Left lung (tissue), 10 donors: ENCODE measurements around the gene CCSER2. TPM values are rescaled to one million over a fixed set of nuclear protein-coding genes. Genes with fewer than 3 reads are reported as not detected.
A peak's percentile ranks its signal among the peaks of the same experiment; 100 is the strongest.

Source experiments
- ATAC-seq: fragments of 200-7000 bp; cut with Tn5 transposase; one replicate; pipeline ENCODE4 v1.9.1; 2020; ENCODE audit warnings: moderate library complexity
- DNase-seq, 4 donors: peaks; one replicate each; pipeline ENCODE4 v3.0.0-alpha.2; 2013 to 2020
- H3K27ac ChIP-seq, 2 donors: fragments of 200-600 bp; sonication (generic) in 1 of 2; one replicate each; pipeline versions ENCODE4 v1.5.0 to v1.8.0; 2020 to 2021
- H3K27me3 ChIP-seq, 2 donors: fragments of 200-600 bp; sonication (generic) in 1 of 2; one replicate each; pipeline versions ENCODE4 v1.5.0 to v1.8.0; 2020 to 2021
- H3K36me3 ChIP-seq, 2 donors: fragments of 200-600 bp; sonication (generic) in 1 of 2; one replicate each; pipeline versions ENCODE4 v1.5.0 to v1.8.0; 2020 to 2021
- H3K4me1 ChIP-seq, 2 donors: fragments of 200-600 bp; one replicate each; pipeline ENCODE4 v1.8.0; 2021
- H3K4me3 ChIP-seq, 2 donors: fragments of 200-600 bp; sonication (generic) in 1 of 2; one replicate each; pipeline versions ENCODE4 v1.5.0 to v1.8.0; 2020 to 2021; ENCODE audit warnings: mild to moderate bottlenecking in 1 of 2
- H3K9me3 ChIP-seq, 2 donors: fragments of 200-600 bp; sonication (generic) in 1 of 2; one replicate each; pipeline versions ENCODE4 v1.5.0 to v1.8.0; 2020 to 2021
- CTCF ChIP-seq, 2 donors: fragments of 200-600 bp; sonication (generic) in 1 of 2; IDR thresholded peaks; one replicate each; pipeline versions ENCODE4 v1.5.0 to v1.8.0; 2021; ENCODE audit warnings: antibody characterized with exemption in 2 of 2
- intact Hi-C, 2 donors: fragments of 100-400 bp; cut with DNase I; formaldehyde crosslinking; loops; one replicate each; pipeline versions ENCODE4 v1.11.2 to v1.14.2; 2022
- polyA plus RNA-seq, 6 donors: library from polyadenylated mRNA; unstranded; fragments of 120-200 nt; gene quantifications; one replicate each; pipeline ENCODE4 v1.2.1, GENCODE V29; 2013; ENCODE audit not compliant: insufficient read length in 6 of 6
- total RNA-seq, 2 donors: library from RNA; stranded (reverse); fragmentation: NEBNext Ultra II Directional; extraction: Animal tissue kit (Norgen Biotek cat#: 25700); gene quantifications; one replicate each; pipeline ENCODE4 v1.2.1, GENCODE V29; 2021
- donor health status: DM: no; HTN: yes; CAD: no.
- donor health status: DM: no; HTN: no; CAD: no.

CCSER2 gene
- total and polyA plus RNA-seq, 8 donors: 32.7 to 65.5 (median 37.9) TPM

- no peak for TF ChIP-seq CTCF (IDR thresholded peaks at IDR 0.05)
- Histone ChIP-seq H3K4me3 (no peak overlapping the region), H3K9me3 (no peaks in the 10 kb centered on the region), H3K27ac (no peak overlapping the region), H3K36me3 (peaks cover 0 to 12% of the 10 kb centered on the region in 2 donors), H3K4me1 (peaks cover 0 to 3% of the 10 kb centered on the region in 2 donors), H3K27me3 (no peaks in the 10 kb centered on the region)
- intact Hi-C loops: loop anchor here in 1 of 2 donors (10.0 kb wide), 1 partner anchor 105 kb away; no protein-coding TSS in a partner anchor
- DNase-seq (no peak), ATAC-seq (no peak)
Measured at GRCh38 chr10:84370283-84370682, 41.9 kb downstream of the CCSER2 start.

GRCh38 chr10:84371944-84372343, 43.6 kb downstream of the CCSER2 start:
- DNase-seq (no peak), ATAC-seq (no peak)
- Histone ChIP-seq H3K36me3 (peaks cover 0 to 12% of the 10 kb centered on the region in 2 donors), H3K27me3 (no peaks in the 10 kb centered on the region), H3K27ac (no peak overlapping the region), H3K4me1 (no peaks in the 10 kb centered on the region), H3K9me3 (no peaks in the 10 kb centered on the region), H3K4me3 (no peak overlapping the region)
- intact Hi-C loops: loop anchor here in 1 of 2 donors (10.0 kb wide), 1 partner anchor 107 kb away; no protein-coding TSS in a partner anchor
- no peak for TF ChIP-seq CTCF (IDR thresholded peaks at IDR 0.05)

- Histone ChIP-seq H3K27ac (no peak overlapping the region), H3K9me3 (no peaks in the 10 kb centered on the region), H3K27me3 (no peaks in the 10 kb centered on the region), H3K4me3 (no peak overlapping the region), H3K4me1 (no peaks in the 10 kb centered on the region), H3K36me3 (peaks cover 0 to 12% of the 10 kb centered on the region in 2 donors)
- no peak for TF ChIP-seq CTCF (IDR thresholded peaks at IDR 0.05)
- intact Hi-C loops: loop anchor here in 1 of 2 donors (10.0 kb wide), 1 partner anchor 108 kb away; no protein-coding TSS in a partner anchor
- ATAC-seq: no peak
- DNase-seq: no peak
Measured at GRCh38 chr10:84373000-84373399, 44.6 kb downstream of the CCSER2 start.

GRCh38 chr10:84374455-84374854, 46.1 kb downstream of the CCSER2 start:
- no peak overlapping the region for H3K4me3 ChIP-seq
- intact Hi-C loops: loop anchor here in 1 of 2 donors (10.0 kb wide), 1 partner anchor 110 kb away; no protein-coding TSS in a partner anchor
- no peak for ATAC-seq

GRCh38 chr10:84375011-84375410, 46.6 kb downstream of the CCSER2 start:
- H3K36me3 ChIP-seq: peaks cover 0 to 12% of the 10 kb centered on the region in 2 donors
- H3K27ac ChIP-seq: no peak overlapping the region
- H3K27me3 ChIP-seq: no peaks in the 10 kb centered on the region
- H3K9me3 ChIP-seq: no peaks in the 10 kb centered on the region
- no peaks in the 10 kb centered on the region for H3K4me1 ChIP-seq
- TF ChIP-seq CTCF (IDR thresholded peaks at IDR 0.05): peak; percentile 50 to 56
- peak; percentile 80 for ATAC-seq
- peak in 2 of 4 donors; percentile 47 to 58 for DNase-seq
- intact Hi-C loops: loop anchor here in 1 of 2 donors (5.0 to 10.0 kb wide), 2 partner anchors 110 to 162 kb away; no protein-coding TSS in a partner anchor
- H3K4me3 ChIP-seq: no peak overlapping the region

More at GRCh38 chr10:84374455-84374854, 46.1 kb downstream of the CCSER2 start:
- no peak overlapping the region for H3K27ac ChIP-seq
- DNase-seq: no peak
- peaks cover 0 to 12% of the 10 kb centered on the region in 2 donors for H3K36me3 ChIP-seq
- no peaks in the 10 kb centered on the region for H3K4me1 ChIP-seq
- H3K27me3 ChIP-seq: no peaks in the 10 kb centered on the region
- H3K9me3 ChIP-seq: no peaks in the 10 kb centered on the region
- no peak for TF ChIP-seq CTCF (IDR thresholded peaks at IDR 0.05)
